OCI-LY1 (cell line): Measurements from ENCODE around the gene PITPNM1.

ENCODE experiments used
- H2AFZ ChIP-seq: fragments of 200-600 bp; sonication (generic), shearing (Covaris generic); 2 replicates; pipeline ENCODE4 v1.6.0; 2014; ENCODE audit warnings: antibody characterized with exemption, mild to moderate bottlenecking, low read length
- H3F3A ChIP-seq: fragments of 200-600 bp; sonication (generic), shearing (Covaris generic); 2 replicates; pipeline ENCODE4 v1.6.0; 2014; ENCODE audit warnings: mild to moderate bottlenecking, antibody characterized with exemption, low read length, moderate library complexity; ENCODE audit not compliant: insufficient read depth
- H3K27ac ChIP-seq: fragments of 200-600 bp; sonication (generic); 2 replicates; pipeline ENCODE4 v1.5.1; 2014; ENCODE audit warnings: low read length, mixed run types, mild to moderate bottlenecking, low read depth; ENCODE audit not compliant: poor library complexity, severe bottlenecking
- H3K27me3 ChIP-seq: fragments of 200-600 bp; sonication (generic); 2 replicates; pipeline ENCODE4 v1.6.0; 2014; ENCODE audit warnings: antibody characterized with exemption, mild to moderate bottlenecking, low read length, moderate library complexity; ENCODE audit not compliant: insufficient read depth
- H3K36me3 ChIP-seq: fragments of 200-600 bp; sonication (generic); 2 replicates; pipeline ENCODE4 v1.6.1; 2014; ENCODE audit warnings: mild to moderate bottlenecking, antibody characterized with exemption, low read length, moderate library complexity, mixed read lengths; ENCODE audit not compliant: insufficient read depth
- H3K4me1 ChIP-seq: fragments of 200-600 bp; sonication (generic); 2 replicates; pipeline ENCODE4 v1.5.1; 2014; ENCODE audit warnings: mild to moderate bottlenecking, low read length, moderate library complexity; ENCODE audit not compliant: insufficient read depth, severe bottlenecking
- H3K4me2 ChIP-seq: fragments of 200-600 bp; sonication (generic), shearing (Covaris generic); 2 replicates; pipeline ENCODE4 v1.6.1; 2014; ENCODE audit warnings: low read length
- H3K4me3 ChIP-seq: fragments of 200-600 bp; sonication (generic); 2 replicates; pipeline ENCODE4 v1.5.1; 2014; ENCODE audit warnings: low read length, low read depth, mild to moderate bottlenecking, mixed read lengths; ENCODE audit not compliant: poor library complexity, severe bottlenecking
- H3K79me2 ChIP-seq: fragments of 200-600 bp; shearing (Covaris generic); 2 replicates; pipeline ENCODE4 v1.6.1; 2016; ENCODE audit warnings: mixed run types, low read length, mixed read lengths; ENCODE audit not compliant: insufficient read depth
- H3K9ac ChIP-seq: fragments of 200-600 bp; sonication (generic), shearing (Covaris generic); 2 replicates; pipeline ENCODE4 v1.6.1; 2014; ENCODE audit warnings: mild to moderate bottlenecking, low read length, mixed read lengths
- H3K9me2 ChIP-seq: fragments of 200-600 bp; sonication (generic), shearing (Covaris generic); 2 replicates; pipeline ENCODE4 v1.6.1; 2014; ENCODE audit warnings: low read depth, mild to moderate bottlenecking, low read length, mixed read lengths
- H3K9me3 ChIP-seq: fragments of 200-600 bp; shearing (Covaris generic); 2 replicates; pipeline ENCODE4 v1.6.1; 2014; ENCODE audit warnings: low read length, mixed read lengths
- H4K20me1 ChIP-seq: fragments of 200-600 bp; sonication (generic), shearing (Covaris generic); 2 replicates; pipeline ENCODE4 v1.6.0; 2016; ENCODE audit warnings: mild to moderate bottlenecking, low read length; ENCODE audit not compliant: insufficient read depth
- CTCF ChIP-seq: fragments of 200-600 bp; sonication (generic), shearing (Covaris generic); IDR thresholded peaks from 2 replicates; pipeline ENCODE4 v1.5.1; 2017; ENCODE audit warnings: mild to moderate bottlenecking, antibody characterized with exemption, low read length, moderate library complexity, mixed read lengths
- EZH2 ChIP-seq: fragments of 200-600 bp; sonication (generic), shearing (Covaris generic); IDR thresholded peaks from 2 replicates; pipeline ENCODE4 v1.8.0; 2017; ENCODE audit warnings: borderline replicate concordance, mixed run types, mild to moderate bottlenecking, antibody characterized with exemption, low read length, moderate library complexity, mixed read lengths

The PITPNM1 gene

GRCh38 chr11:67495234-67496005, 9.7 kb downstream of the PITPNM1 start:
- Histone ChIP-seq H4K20me1 (no peaks in the 10 kb centered on the region), H3K4me3 (no peak overlapping the region), H3K9ac (no peak overlapping the region), H3K27ac (no peak overlapping the region), H3K4me1 (no peaks in the 10 kb centered on the region), H3K4me2 (no peak overlapping the region), H3K36me3 (peaks cover 53% of the 10 kb centered on the region; the same call in 1 of the 2 replicates), H3F3A (no peaks in the 10 kb centered on the region), H3K9me3 (no peaks in the 10 kb centered on the region), H3K9me2 (no peaks in the 10 kb centered on the region), H3K79me2 (no peaks in the 10 kb centered on the region), H2AFZ (no peak overlapping the region), H3K27me3 (no peaks in the 10 kb centered on the region)
- TF ChIP-seq CTCF (no peak), EZH2 (no peak)

DNA sequence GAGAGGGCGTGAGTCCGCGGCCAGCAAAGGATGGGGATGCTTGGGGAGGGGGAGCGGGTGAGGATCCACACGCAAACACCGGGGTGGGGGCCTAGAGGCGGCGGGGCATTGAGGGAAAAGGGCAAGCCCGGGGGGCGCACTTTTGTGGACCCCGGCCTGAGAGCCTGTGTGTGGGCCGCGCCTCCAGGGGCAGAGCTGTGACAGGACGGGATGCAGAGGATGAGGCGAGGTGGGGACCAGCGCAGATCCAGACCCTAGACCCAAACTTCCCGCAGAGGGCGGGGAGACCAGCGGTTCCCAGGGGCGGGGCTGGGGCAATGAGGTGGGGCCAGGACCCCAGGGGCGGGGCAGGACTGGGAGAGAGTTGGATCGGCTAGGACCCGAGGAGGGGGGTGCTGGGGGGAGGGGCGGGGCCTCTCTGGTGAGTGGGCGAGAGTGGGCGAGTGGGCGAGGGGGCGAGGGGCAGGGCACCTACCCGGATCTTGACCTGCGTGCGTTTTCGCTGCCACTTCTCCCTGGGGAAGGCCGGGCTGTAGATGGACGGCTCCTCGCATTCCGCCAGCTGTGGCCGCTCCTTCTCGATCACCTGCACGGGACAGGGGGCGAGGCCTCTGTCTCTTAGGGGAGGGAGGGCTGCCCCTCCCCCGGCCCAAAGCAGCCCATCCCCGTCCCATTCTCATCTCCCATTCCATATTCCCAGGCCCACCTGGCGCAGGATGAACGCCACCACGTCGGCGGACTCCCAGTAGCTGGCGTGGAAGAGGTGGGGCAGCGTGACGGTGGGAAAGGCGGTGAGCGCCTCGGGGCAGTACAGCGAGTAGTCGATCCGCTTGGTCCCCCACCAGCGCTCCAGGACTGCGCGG, 10.6 kb downstream of the PITPNM1 start:
- peaks cover 61% of the 10 kb centered on the region; the same call in 1 of the 2 replicates for H3K36me3 ChIP-seq

More for the DNA sequence above, 10.6 kb downstream of the PITPNM1 start:
- Histone ChIP-seq H3K4me3 (no peak overlapping the region), H3K27me3 (no peaks in the 10 kb centered on the region), H4K20me1 (no peaks in the 10 kb centered on the region), H3K9me3 (no peaks in the 10 kb centered on the region), H2AFZ (no peak overlapping the region), H3F3A (no peaks in the 10 kb centered on the region), H3K4me2 (no peak overlapping the region), H3K27ac (no peak overlapping the region), H3K9me2 (no peaks in the 10 kb centered on the region), H3K4me1 (peaks cover 3% of the 10 kb centered on the region), H3K9ac (no peak overlapping the region), H3K79me2 (no peaks in the 10 kb centered on the region)
- no peak for TF ChIP-seq EZH2
- TF ChIP-seq CTCF, result no peak
